Measurements from ENCODE around the gene S100A8. TPM values are rescaled to one million over a fixed set of nuclear protein-coding genes. Genes with fewer than 3 reads are reported as not detected.
"Not testable (repeated sequence)": the region's sequence is repeated elsewhere in the genome, so short reads cannot be mapped to it uniquely, and the experiment has no call there.

Gene S100A8
- total and polyA plus RNA-seq, 9 donors: 5.3 to 60.5 (median 9.1) TPM

DNA sequence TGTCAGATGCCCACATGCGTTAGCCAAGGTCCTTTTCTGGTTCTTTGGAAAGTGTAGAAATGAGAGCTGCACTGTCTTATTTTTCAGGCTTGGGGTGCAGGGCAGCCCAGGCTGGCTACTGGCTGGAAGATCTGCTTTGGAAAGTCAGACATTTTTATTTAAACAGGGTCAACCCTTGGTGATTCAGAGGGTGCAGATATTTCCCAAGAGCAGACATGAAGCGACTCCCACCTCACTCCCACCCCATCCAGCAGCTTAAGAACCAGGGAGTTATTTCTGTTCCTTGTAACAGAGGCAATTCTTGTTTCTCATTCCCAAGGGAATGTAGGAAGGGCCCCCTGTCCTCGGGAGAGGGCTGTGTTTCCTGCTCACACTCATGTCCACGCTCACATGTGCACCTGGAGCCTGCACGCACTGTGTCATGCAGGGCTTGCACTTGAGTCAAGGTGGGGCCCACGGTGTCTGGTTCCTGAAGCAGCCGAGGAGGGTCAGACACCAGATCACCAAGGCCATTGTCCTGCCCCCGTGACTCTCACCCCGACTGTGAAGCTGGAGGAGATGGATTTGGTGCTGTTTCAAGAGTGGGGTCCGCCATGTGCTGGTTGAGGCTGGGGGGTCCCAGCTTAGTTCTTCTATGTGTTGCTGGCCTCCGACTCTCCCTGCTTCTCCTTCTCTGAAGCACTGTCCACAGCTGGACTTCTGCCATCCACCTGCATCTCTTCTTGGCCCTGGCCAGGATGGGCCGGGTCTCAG is 26.4 kb upstream of the S100A8 start:
- WGBS, 3 donors: 63 to 77% (median 66%) methylated on average over 12 of the region's 12 CpGs
- H3K4me1 ChIP-seq (ENCODE audit: insufficient read depth): no peaks in the 10 kb centered on the region
- no peak for DNase-seq
- no peaks in the 10 kb centered on the region for H3K36me3 ChIP-seq
- H3K9me3 ChIP-seq: no peaks in the 10 kb centered on the region
- TF ChIP-seq POLR2A (IDR thresholded peaks at IDR 0.05) (no peak), EP300 (IDR thresholded peaks at IDR 0.05) (no peak)
- TF ChIP-seq, protein P1, sequence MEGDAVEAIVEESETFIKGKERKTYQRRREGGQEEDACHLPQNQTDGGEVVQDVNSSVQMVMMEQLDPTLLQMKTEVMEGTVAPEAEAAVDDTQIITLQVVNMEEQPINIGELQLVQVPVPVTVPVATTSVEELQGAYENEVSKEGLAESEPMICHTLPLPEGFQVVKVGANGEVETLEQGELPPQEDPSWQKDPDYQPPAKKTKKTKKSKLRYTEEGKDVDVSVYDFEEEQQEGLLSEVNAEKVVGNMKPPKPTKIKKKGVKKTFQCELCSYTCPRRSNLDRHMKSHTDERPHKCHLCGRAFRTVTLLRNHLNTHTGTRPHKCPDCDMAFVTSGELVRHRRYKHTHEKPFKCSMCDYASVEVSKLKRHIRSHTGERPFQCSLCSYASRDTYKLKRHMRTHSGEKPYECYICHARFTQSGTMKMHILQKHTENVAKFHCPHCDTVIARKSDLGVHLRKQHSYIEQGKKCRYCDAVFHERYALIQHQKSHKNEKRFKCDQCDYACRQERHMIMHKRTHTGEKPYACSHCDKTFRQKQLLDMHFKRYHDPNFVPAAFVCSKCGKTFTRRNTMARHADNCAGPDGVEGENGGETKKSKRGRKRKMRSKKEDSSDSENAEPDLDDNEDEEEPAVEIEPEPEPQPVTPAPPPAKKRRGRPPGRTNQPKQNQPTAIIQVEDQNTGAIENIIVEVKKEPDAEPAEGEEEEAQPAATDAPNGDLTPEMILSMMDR (IDR thresholded peaks at IDR 0.05): no peak
- no peaks in the 10 kb centered on the region for H3K27me3 ChIP-seq
- intact Hi-C loops (cut with DNase I): no loop called here
- no peak overlapping the region for H3K4me3 ChIP-seq
- H3K27ac ChIP-seq: no peak overlapping the region

DNA sequence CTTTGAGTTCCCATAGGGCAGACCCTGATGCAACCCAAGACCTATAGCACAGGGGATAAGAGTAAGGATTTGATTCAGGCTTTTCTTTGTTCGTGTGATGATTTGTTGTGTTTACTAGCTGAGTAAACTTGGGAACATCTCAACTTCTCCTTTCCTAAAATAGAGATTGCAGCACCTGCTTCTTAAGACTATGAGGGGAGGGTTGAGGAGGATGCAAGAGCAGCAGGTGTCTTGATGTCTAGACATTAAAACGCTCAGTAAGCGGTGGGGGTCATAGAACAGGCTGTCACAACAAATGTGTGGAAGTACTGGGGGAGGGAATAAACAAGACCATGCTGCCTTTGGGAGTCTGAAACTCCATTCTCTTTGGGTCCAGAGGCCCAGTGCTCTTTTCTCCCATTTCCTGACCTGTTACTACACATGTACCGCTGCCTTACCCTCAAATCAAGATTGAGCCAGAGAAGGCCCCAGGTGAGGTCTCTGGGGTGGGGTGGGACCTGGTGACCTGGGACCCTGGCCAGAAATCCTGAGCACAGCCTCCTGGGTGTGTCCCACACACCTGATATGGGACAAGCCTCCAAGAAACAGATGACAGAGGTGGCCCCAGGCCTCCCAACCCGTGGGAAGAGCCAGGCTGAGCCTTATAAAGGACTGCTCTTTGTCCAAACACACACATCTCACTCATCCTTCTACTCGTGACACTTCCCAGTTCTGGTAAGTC is 25.1 kb upstream of the S100A8 start, which contains the start of gene S100A7A:
TSS of gene S100A7A (plus strand) at position 671 of the 721 bp plus-strand sequence. CDS start 1,563 bp downstream, outside the sequence.
- intact Hi-C loops (cut with DNase I): no loop called here
- WGBS, 3 donors: 67 to 76% (median 71%) methylated on average over 6 of the region's 6 CpGs

DNA sequence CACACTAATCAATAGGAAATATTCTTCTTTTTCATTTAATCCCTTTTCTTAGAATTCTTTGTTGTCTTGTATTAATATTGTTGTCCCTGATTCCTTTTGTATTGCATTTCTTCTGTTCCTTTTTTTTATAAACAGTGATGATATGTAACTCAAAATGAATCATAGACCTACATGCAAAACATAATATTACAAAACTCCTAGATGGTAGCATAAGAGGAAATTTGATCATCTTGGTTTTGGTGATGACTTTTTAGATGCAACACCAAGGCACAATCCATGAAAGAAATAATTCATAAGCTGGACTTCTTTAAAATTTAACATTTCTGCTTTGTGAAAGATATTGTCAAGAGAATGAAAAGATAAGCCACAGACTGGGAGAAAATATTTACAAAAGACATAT is 23.1 kb upstream of the S100A8 start:
- H3K9me3 ChIP-seq; H3K27me3 ChIP-seq; H3K4me1 ChIP-seq (ENCODE audit: insufficient read depth); intact Hi-C loops (cut with DNase I); H3K4me3 ChIP-seq; DNase-seq; H3K36me3 ChIP-seq; H3K27ac ChIP-seq: not testable (repeated sequence)

More for the DNA sequence above, 25.1 kb upstream of the S100A8 start, which contains the start of gene S100A7A:
- TF ChIP-seq EP300 (IDR thresholded peaks at IDR 0.05): no peak
- no peak for TF ChIP-seq POLR2A (IDR thresholded peaks at IDR 0.05)
- TF ChIP-seq, protein P1 (IDR thresholded peaks at IDR 0.05): no peak
- no peak within 1 kb of the TSS for H3K4me3 ChIP-seq
- H3K4me1 ChIP-seq (ENCODE audit: insufficient read depth): no peaks in the 10 kb centered on the region
- DNase-seq: peak in 1 of 5 donors; percentile 0
- no peaks in the 10 kb centered on the region for H3K9me3 ChIP-seq
- H3K27me3 ChIP-seq: no peaks in the 10 kb centered on the region
- H3K27ac ChIP-seq: no peak within 1 kb of the TSS
- H3K36me3 ChIP-seq: no peaks in the 10 kb centered on the region

DNA sequence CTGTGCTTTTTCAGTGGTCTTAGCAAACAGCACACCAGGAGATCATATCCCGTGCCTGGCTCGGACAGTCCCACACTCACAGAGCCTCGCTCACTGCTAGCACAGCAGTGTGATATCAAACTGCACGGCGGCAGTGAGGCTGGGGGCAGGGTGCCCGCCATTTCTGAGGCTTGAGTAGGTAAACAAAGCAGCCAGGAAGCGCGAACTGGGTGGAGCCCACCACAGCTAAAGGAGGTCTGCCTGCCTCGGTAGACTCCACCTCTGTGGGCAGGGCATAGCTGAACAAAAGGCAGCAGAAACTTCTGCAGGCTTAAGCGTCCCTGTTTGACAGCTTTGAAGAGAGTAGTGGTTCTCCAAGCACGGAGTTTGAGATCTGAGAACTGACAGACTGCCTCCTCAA is 16.4 kb upstream of the S100A8 start:
- H3K4me1 ChIP-seq (ENCODE audit: insufficient read depth); DNase-seq; H3K27ac ChIP-seq; intact Hi-C loops (cut with DNase I); H3K27me3 ChIP-seq; H3K4me3 ChIP-seq; H3K9me3 ChIP-seq; H3K36me3 ChIP-seq: not testable (repeated sequence)
- 64 to 70% (median 66%) methylated on average over 11 of the region's 11 CpGs for WGBS, 3 donors

DNA sequence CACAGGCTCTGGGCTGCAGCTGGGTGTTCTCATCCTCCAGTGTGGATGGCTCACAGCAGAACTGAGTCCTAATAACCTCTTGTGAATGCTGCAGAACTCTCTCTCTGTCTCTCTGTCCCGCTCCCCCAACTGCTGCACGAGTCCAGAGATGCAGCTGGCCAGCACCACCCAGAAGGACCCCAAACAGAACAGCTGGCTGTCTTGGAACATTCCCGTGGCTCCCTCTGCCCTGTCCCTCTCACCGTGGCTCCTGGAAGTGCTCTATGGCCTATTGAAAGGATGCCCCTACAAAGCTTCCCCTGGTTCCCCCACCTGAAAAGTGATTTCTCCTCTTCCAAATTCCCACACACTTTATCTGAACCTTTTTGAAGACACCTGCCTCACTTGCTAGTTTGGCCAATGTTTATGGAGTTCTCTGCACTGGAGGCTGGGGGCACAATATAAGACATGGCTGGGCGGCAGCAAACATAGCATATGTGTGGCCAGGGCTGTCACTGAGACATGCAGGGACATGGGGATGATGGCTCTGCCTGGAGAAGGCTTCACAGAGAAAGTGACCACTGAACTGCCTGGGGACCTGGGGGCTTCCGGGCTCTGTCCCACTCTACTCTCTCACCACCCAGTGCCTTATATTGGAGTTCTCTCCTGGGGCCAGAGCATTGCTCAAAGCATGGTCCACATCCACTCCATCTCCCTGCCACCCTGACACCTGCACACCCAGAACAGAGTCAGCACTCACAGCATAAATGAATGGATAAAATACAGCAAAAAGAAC is 15.1 kb upstream of the S100A8 start:
- H3K4me3 ChIP-seq; DNase-seq; intact Hi-C loops (cut with DNase I); H3K36me3 ChIP-seq; H3K9me3 ChIP-seq; H3K27ac ChIP-seq; H3K27me3 ChIP-seq; H3K4me1 ChIP-seq (ENCODE audit: insufficient read depth): not testable (repeated sequence)
- 65 to 70% (median 70%) methylated on average over 5 to 6 of the region's 6 CpGs for WGBS, 3 donors
